PFSK-1 (cell line): ENCODE results near the gene ARID3C. TPM values are rescaled to one million over a fixed set of nuclear protein-coding genes. Genes with fewer than 3 reads are reported as not detected.

Source experiments
- FOXP2 ChIP-seq: optimal IDR thresholded peaks from 2 replicates; pipeline ENCODE3; 2011; ENCODE audit warnings: borderline replicate concordance, control low read depth, inconsistent platforms; ENCODE audit not compliant: insufficient read depth; ENCODE audit errors: extremely low read length, extremely low read depth
- POLR2AphosphoS5 ChIP-seq: IDR thresholded peaks from 2 replicates; pipeline ENCODE4 v1.6.1; 2012; ENCODE audit warnings: low read depth, mild to moderate bottlenecking, control low read depth, low read length, moderate library complexity
- SIN3A ChIP-seq: IDR thresholded peaks from 2 replicates; pipeline ENCODE4 v1.6.1; 2012; ENCODE audit warnings: mild to moderate bottlenecking, low read length, moderate library complexity, borderline replicate concordance; ENCODE audit not compliant: insufficient read depth
- TAF1 ChIP-seq: IDR thresholded peaks from 2 replicates; pipeline ENCODE4 v1.6.1; 2012; ENCODE audit warnings: low read length, control low read depth, borderline replicate concordance; ENCODE audit not compliant: insufficient read depth
- polyA plus RNA-seq: library from polyadenylated mRNA; unstranded; fragments of >200 nt; gene quantifications from one replicate; pipeline ENCODE4 v1.2.1, GENCODE V29; 2012; ENCODE audit warnings: low read depth, missing spikeins; ENCODE audit not compliant: insufficient read length
- TF ChIP-seq, protein P1 (sequence below), 2 experiments: IDR thresholded peaks; 2 replicates each; pipeline versions ENCODE4 v1.6.1 to v1.8.0; 2011 to 2012; ENCODE audit warnings: low read depth in 2 of 2, low read length in 2 of 2, control low read depth in 1 of 2, inconsistent platforms in 1 of 2, mild to moderate bottlenecking in 1 of 2, moderate library complexity in 1 of 2; ENCODE audit not compliant: insufficient read depth in 1 of 2

Gene ARID3C, protein sequence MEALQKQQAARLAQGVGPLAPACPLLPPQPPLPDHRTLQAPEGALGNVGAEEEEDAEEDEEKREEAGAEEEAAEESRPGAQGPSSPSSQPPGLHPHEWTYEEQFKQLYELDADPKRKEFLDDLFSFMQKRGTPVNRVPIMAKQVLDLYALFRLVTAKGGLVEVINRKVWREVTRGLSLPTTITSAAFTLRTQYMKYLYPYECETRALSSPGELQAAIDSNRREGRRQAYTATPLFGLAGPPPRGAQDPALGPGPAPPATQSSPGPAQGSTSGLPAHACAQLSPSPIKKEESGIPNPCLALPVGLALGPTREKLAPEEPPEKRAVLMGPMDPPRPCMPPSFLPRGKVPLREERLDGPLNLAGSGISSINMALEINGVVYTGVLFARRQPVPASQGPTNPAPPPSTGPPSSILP
- not detected for polyA plus RNA-seq

DNA sequence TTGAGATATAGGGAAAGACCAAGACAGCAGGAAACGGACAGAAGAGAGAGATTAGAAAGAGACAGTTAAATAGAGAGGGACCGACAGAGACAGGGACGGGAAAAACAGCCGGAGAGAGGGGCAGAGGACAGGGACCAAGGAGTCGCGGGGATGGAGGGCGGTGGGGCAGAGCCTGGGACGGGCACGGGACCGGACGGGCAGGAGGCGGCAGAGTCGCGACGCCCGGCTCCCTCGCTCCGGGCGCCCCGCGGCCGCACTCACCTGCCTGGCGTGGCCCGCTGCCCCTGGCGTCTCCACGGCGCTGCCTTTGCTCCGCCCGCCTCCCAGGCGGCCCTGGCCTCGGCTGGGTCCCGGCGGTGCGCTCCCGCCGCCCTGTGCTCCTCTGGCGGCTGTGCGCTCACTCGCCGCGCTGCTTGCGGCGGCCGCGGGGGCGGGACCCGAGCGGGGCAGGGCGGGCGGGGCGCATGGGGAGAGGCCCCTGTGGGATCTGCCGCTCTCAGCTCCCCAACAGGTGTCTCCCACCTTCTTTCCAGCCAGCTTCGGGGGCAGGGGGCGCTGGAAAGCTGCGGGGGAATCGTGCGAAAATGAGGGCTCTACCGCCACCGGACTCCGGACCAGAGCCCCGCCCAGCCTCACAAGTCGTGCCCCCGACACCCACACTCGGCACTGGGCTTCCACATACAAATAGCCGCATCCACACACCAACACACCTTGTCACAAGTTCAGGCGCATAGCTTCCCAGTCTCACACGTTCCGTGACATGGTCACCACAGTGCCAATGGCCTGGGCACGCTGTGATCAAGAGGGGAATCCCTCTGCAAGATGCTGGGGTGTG lies at the start of gene ARID3C:
Gene ARID3C (minus strand): TSS at position 411 of the 835 bp plus-strand sequence. CDS start 1,052 bp downstream, outside the sequence.
- TF ChIP-seq POLR2AphosphoS5, result no peak
- no peak for TF ChIP-seq SIN3A
- TF ChIP-seq, protein P1, sequence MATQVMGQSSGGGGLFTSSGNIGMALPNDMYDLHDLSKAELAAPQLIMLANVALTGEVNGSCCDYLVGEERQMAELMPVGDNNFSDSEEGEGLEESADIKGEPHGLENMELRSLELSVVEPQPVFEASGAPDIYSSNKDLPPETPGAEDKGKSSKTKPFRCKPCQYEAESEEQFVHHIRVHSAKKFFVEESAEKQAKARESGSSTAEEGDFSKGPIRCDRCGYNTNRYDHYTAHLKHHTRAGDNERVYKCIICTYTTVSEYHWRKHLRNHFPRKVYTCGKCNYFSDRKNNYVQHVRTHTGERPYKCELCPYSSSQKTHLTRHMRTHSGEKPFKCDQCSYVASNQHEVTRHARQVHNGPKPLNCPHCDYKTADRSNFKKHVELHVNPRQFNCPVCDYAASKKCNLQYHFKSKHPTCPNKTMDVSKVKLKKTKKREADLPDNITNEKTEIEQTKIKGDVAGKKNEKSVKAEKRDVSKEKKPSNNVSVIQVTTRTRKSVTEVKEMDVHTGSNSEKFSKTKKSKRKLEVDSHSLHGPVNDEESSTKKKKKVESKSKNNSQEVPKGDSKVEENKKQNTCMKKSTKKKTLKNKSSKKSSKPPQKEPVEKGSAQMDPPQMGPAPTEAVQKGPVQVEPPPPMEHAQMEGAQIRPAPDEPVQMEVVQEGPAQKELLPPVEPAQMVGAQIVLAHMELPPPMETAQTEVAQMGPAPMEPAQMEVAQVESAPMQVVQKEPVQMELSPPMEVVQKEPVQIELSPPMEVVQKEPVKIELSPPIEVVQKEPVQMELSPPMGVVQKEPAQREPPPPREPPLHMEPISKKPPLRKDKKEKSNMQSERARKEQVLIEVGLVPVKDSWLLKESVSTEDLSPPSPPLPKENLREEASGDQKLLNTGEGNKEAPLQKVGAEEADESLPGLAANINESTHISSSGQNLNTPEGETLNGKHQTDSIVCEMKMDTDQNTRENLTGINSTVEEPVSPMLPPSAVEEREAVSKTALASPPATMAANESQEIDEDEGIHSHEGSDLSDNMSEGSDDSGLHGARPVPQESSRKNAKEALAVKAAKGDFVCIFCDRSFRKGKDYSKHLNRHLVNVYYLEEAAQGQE (IDR thresholded peaks at IDR 0.05; ENCODE audit: insufficient read depth in 1 of 2, low read depth in 2 of 2, low read length in 2 of 2), result no peak
- no peak for TF ChIP-seq TAF1
- no peak for TF ChIP-seq FOXP2

DNA sequence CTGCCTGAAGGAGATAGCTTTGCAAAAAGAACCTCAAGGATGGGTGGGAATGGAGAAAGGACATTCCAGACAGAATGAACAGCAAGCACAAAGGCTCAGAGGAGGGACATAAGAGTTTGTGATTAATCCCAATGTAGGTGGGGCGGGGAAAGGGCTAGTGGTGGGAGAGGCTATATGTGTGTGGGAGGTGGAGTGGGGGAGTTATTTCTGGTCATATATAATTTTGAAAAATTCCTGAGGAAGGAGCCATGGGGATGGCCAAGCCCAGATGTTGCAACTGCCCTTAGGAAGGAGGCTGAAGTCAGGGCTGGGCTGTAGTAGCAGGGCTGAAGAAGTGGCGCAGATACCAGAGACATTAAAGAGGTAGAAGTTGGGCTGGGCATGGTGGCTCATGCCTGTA lies 47.0 kb upstream of the ARID3C start:
- TF ChIP-seq FOXP2 (no peak), SIN3A (no peak)

DNA sequence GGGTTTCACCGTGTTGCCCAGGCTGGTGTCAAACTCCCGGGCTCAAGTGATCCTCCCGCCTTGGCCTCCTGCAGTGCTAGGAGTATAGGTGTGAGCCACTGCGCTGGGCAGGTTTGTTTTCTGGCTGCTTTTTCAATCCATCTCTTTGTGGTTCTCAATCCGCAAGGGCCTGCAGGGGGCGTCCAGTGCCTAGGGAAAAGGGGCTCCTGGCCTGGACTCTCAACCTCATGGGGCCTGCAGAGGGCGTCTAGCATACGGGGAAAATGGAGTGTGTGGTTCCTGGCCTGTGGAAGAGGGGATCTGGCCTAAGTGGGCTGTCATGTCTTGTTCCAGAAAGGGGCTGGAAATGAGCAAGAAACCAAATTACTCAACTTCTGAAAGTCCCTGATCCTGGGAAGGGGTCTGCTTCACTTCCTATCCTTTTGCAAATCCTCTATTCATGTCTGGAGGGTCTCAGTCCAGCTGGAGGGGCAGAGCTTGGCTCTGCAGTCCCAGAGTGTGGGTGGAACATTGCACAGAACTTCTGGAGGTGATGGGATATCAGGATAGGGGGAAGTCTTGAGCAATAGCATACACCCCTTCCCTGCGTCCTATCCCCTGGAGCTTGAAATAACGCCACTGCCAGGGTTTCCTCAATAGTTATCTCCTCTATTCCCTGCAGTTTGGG lies 46.3 kb upstream of the ARID3C start:
- TF ChIP-seq SIN3A (no peak), POLR2AphosphoS5 (no peak), FOXP2 (no peak), TAF1 (no peak)
- TF ChIP-seq, protein P1 (IDR thresholded peaks at IDR 0.05; ENCODE audit: insufficient read depth in 1 of 2, low read depth in 2 of 2, low read length in 2 of 2), result no peak

DNA sequence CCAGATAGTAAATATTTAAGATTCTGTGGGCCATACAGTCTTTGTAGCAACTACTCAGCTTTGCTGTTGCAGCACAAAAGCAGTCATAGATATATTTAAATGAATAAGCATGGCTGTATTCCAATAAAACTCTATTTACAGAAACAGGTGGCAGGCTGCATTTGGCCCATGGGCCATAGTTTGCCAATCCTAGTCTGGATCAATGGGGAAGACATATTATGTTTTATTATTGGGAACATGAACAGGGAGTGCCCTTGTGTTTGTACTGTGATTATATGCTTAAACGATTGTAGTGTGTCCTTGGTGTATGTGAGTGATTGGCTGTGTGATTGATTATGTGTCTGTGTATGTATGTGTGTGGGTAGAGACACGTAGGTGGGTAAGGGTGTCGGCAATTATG lies 45.6 kb upstream of the ARID3C start:
- TF ChIP-seq FOXP2, result no peak
- no peak for TF ChIP-seq POLR2AphosphoS5
- TF ChIP-seq TAF1, result no peak
- no peak for TF ChIP-seq SIN3A
- TF ChIP-seq, protein P1 (IDR thresholded peaks at IDR 0.05; ENCODE audit: insufficient read depth in 1 of 2, low read depth in 2 of 2, low read length in 2 of 2), result no peak

DNA sequence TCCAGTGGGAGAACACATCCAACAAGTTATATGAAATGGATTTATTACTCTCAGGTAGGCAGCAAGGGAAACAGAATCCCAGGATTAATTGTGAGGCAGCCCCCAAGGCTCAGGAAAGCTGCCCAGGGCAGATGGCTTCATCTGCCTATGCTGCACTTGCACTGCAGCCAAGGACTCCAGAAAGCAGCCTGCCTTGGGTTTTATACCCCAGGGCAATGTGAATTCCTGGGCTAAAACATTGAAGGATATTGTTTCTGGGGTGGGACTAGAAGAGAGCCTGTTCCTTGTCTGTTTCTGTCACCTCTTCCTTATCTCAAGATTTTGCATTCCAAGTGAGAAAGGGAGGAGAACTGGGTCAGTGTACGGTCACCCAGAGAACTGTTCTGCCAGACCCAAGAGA lies 42.4 kb upstream of the ARID3C start:
- no peak for TF ChIP-seq FOXP2
- no peak for TF ChIP-seq POLR2AphosphoS5
- no peak for TF ChIP-seq TAF1
- no peak for TF ChIP-seq SIN3A
- TF ChIP-seq, protein P1 (IDR thresholded peaks at IDR 0.05; ENCODE audit: insufficient read depth in 1 of 2, low read depth in 2 of 2, low read length in 2 of 2), result no peak
